Epidermal melanocyte (primary cell): Measurements from ENCODE around the gene VAT1.
"Not testable (repeated sequence)": the region's sequence is repeated elsewhere in the genome, so short reads cannot be mapped to it uniquely, and the experiment has no call there.

Experiments used
- DNase-seq: peaks from one replicate; pipeline ENCODE4 v3.0.0; 2011; ENCODE audit warnings: low spot score; ENCODE audit not compliant: insufficient read length

The VAT1 gene

GRCh38 chr17:43021741-43022512 lies at the start of gene VAT1:
VAT1 (minus strand) TSS chr17:43022385; CDS start chr17:43022322, 63 bp downstream.
- DNase-seq, result peak; percentile 91

GRCh38 chr17:43070872-43071271 lies 48.7 kb upstream of the VAT1 start:
- no peak for DNase-seq

GRCh38 chr17:43070257-43070656 lies 48.1 kb upstream of the VAT1 start:
- no peak for DNase-seq

- no peak for DNase-seq
Observed at GRCh38 chr17:43069368-43069898, 47.2 kb upstream of the VAT1 start.

- no peak for DNase-seq
Observed at GRCh38 chr17:43068570-43069367, 46.6 kb upstream of the VAT1 start.

- no peak for DNase-seq
Observed at GRCh38 chr17:43062984-43063638, 40.9 kb upstream of the VAT1 start.

- no peak for DNase-seq
Observed at GRCh38 chr17:43056051-43056450, 33.9 kb upstream of the VAT1 start.

- DNase-seq, result not testable (repeated sequence)
Observed at GRCh38 chr17:43053008-43053407, 30.8 kb upstream of the VAT1 start.

GRCh38 chr17:43051969-43052368 lies 29.8 kb upstream of the VAT1 start:
- no peak for DNase-seq

GRCh38 chr17:43044024-43044423 lies 21.8 kb upstream of the VAT1 start:
- DNase-seq, result no peak

GRCh38 chr17:43043307-43043706 lies 21.1 kb upstream of the VAT1 start:
- DNase-seq, result no peak

GRCh38 chr17:43042025-43042628 lies 19.9 kb upstream of the VAT1 start:
- no peak for DNase-seq

- DNase-seq, result no peak
Observed at GRCh38 chr17:43040655-43041054, 18.5 kb upstream of the VAT1 start.

- DNase-seq, result no peak
Observed at GRCh38 chr17:43039646-43040045, 17.5 kb upstream of the VAT1 start.

- no peak for DNase-seq
Observed at GRCh38 chr17:43034894-43035293, 12.7 kb upstream of the VAT1 start.

- no peak for DNase-seq
Observed at GRCh38 chr17:43033948-43034881, 12.0 kb upstream of the VAT1 start.

- no peak for DNase-seq
Observed at GRCh38 chr17:43031666-43032065, 9.5 kb upstream of the VAT1 start.

GRCh38 chr17:43030137-43030767 lies 8.1 kb upstream of the VAT1 start:
- no peak for DNase-seq

- DNase-seq, result no peak
Observed at GRCh38 chr17:43028221-43028861, 6.2 kb upstream of the VAT1 start.
